ENCODE results near the gene TUT1. TPM values are rescaled to one million over a fixed set of nuclear protein-coding genes. Genes with fewer than 3 reads are reported as not detected.

TUT1 gene
- total and polyA plus RNA-seq, 2 of the 4 experiments (the other 2 are of a cell fraction), result 4.3 to 10.1 TPM

GRCh38 chr11:62536301-62536957 is 54.9 kb downstream of the TUT1 start:
- no peak overlapping the region for H2AK9ac ChIP-seq (replicated peaks; ENCODE audit: low read depth, low read length, poor library complexity)
- H3K79me1 ChIP-seq (ENCODE audit: low read depth in 1 of 2, low read length in 2 of 2), result peaks cover 21 to 71% of the 10 kb centered on the region in 2 experiments
- WGBS, 2 experiments (ENCODE audit: extremely low coverage in 2 of 2, insufficient read length in 1 of 2), result 69% methylated on average over 12 of the region's 21 CpGs; no CpG with 5 or more reads in 1 of the 2 experiments
- H2BK120ac ChIP-seq (ENCODE audit: low read depth, low read length), result no peak overlapping the region
- H3K27ac ChIP-seq (ENCODE audit: insufficient read depth, low read length), result peak overlapping the region; percentile 8; the same call in 1 of the 2 replicates
- no peak overlapping the region for H4K8ac ChIP-seq (ENCODE audit: low read depth in 2 of 2, low read length in 2 of 2)
- H2BK15ac ChIP-seq (ENCODE audit: low read depth, low read length), result no peak overlapping the region
- H4K91ac ChIP-seq (ENCODE audit: insufficient read depth, low read depth, low read length), result no peak overlapping the region
- no TSS peak for BruUV-seq (replicated peaks)
- dilution Hi-C loops (cut with HindIII; ENCODE audit: low sequenced_read_pairs, unreplicated experiment) (no loop called here), in situ Hi-C loops (cut with MboI; ENCODE audit: low sequenced_read_pairs) (no loop called here), intact Hi-C loops (cut with micrococcal nuclease) (no loop called here)
- H2BK20ac ChIP-seq (ENCODE audit: low read depth, low read length), result no peak overlapping the region
- ChIA-PET CTCF (no interaction called here), POLR2A (ENCODE audit: unreplicated experiment) (interaction anchor here (0.7 to 1.4 kb wide), 2 partner anchors 24 to 110 kb away, joined by 3 to 4 read pairs; no protein-coding TSS in a partner anchor)
- DNase-seq (no peak), ATAC-seq (ENCODE audit: low read depth) (no peak)
- no peaks in the 10 kb centered on the region for H3K9me3 ChIP-seq (ENCODE audit: control insufficient read depth, insufficient read depth, low read length)
- H2AFZ ChIP-seq (replicated peaks; ENCODE audit: low read length, poor library complexity), result no peak overlapping the region
- H3K36me3 ChIP-seq (ENCODE audit: control insufficient read depth, insufficient read depth, low read length), result peaks cover 57% of the 10 kb centered on the region
- no peak overlapping the region for H3K56ac ChIP-seq (ENCODE audit: extremely low read depth, insufficient read depth, low read length)
- no peak overlapping the region for H3K4me3 ChIP-seq (ENCODE audit: insufficient read depth, low read depth, low read length)
- no peak overlapping the region for H2BK5ac ChIP-seq (ENCODE audit: low read depth, low read length, poor library complexity, severe bottlenecking)
- H3K4ac ChIP-seq (ENCODE audit: low read depth, low read length), result no peak overlapping the region
- no peaks in the 10 kb centered on the region for H3K27me3 ChIP-seq (ENCODE audit: control insufficient read depth, insufficient read depth, low read length)
- no peak overlapping the region for H3K4me2 ChIP-seq (ENCODE audit: low read depth, low read length)
- H4K20me1 ChIP-seq (ENCODE audit: insufficient read depth, low read length), result peaks cover 100% of the 10 kb centered on the region
- peaks cover 39% of the 10 kb centered on the region for H3K4me1 ChIP-seq (ENCODE audit: control insufficient read depth, insufficient read depth, low read length)
- no peak overlapping the region for H3K23ac ChIP-seq (ENCODE audit: low read depth, low read length)
- TF ChIP-seq FOS (IDR thresholded peaks at IDR 0.05; ENCODE audit: low read depth, low read length) (no peak), POLR2A (IDR thresholded peaks at IDR 0.05; ENCODE audit: low read depth, low read length) (no peak), CHD1 (IDR thresholded peaks at IDR 0.05; ENCODE audit: low read depth, low read length) (no peak), SMC3 (IDR thresholded peaks at IDR 0.05; ENCODE audit: low read depth, low read length) (no peak), MXI1 (IDR thresholded peaks at IDR 0.05; ENCODE audit: borderline replicate concordance, low read depth, low read length) (no peak), MAZ (IDR thresholded peaks at IDR 0.05; ENCODE audit: borderline replicate concordance, low read depth, low read length) (no peak)
- TF ChIP-seq, protein P1, sequence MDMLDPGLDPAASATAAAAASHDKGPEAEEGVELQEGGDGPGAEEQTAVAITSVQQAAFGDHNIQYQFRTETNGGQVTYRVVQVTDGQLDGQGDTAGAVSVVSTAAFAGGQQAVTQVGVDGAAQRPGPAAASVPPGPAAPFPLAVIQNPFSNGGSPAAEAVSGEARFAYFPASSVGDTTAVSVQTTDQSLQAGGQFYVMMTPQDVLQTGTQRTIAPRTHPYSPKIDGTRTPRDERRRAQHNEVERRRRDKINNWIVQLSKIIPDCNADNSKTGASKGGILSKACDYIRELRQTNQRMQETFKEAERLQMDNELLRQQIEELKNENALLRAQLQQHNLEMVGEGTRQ (IDR thresholded peaks at IDR 0.05; ENCODE audit: low read depth, low read length), result no peak
- peaks cover 27% of the 10 kb centered on the region for H3K9me1 ChIP-seq (ENCODE audit: insufficient read depth, low read length)
- no peak overlapping the region for H4K5ac ChIP-seq (ENCODE audit: low read depth, low read length)
- no peak overlapping the region for H3K14ac ChIP-seq (replicated peaks; ENCODE audit: low read depth, low read length)
- no peak overlapping the region for H3K9ac ChIP-seq (ENCODE audit: low read depth, low read length)
- H3K18ac ChIP-seq (ENCODE audit: low read depth, low read length), result no peak overlapping the region
- no peak overlapping the region for H2AK5ac ChIP-seq (ENCODE audit: low read depth, low read length)
